Nephron progenitor cell (in vitro differentiated cells): ENCODE data around the gene EXOC3L1.

ENCODE experiments used
- DNase-seq: peaks from one replicate; pipeline ENCODE4 v3.0.0; 2021
- H3K27ac Mint-ChIP-seq: 2 replicates; pipeline ENCODE4 v1.8.0; 2021; ENCODE audit warnings: mild to moderate bottlenecking, moderate library complexity, mixed read lengths
- H3K27me3 Mint-ChIP-seq: 2 replicates; pipeline ENCODE4 v1.8.0; 2021; ENCODE audit warnings: mild to moderate bottlenecking, low read depth, mixed read lengths; ENCODE audit not compliant: poor library complexity
- H3K36me3 Mint-ChIP-seq: 2 replicates; pipeline ENCODE4 v1.8.0; 2021; ENCODE audit warnings: low read depth, mixed read lengths
- H3K4me1 Mint-ChIP-seq: 2 replicates; pipeline ENCODE4 v1.8.0; 2021; ENCODE audit warnings: mixed read lengths
- H3K4me3 Mint-ChIP-seq: 2 replicates; pipeline ENCODE4 v1.8.0; 2021; ENCODE audit warnings: mild to moderate bottlenecking, moderate library complexity, mixed read lengths
- H3K9me3 Mint-ChIP-seq: 2 replicates; pipeline ENCODE4 v1.8.0; 2021; ENCODE audit warnings: mild to moderate bottlenecking, moderate library complexity, mixed read lengths
- CTCF ChIP-seq: fragments of 200-600 bp; sonication (generic); IDR thresholded peaks from 2 replicates; pipeline ENCODE4 v1.5.0; 2021; ENCODE audit warnings: antibody characterized with exemption

Gene EXOC3L1

DNA sequence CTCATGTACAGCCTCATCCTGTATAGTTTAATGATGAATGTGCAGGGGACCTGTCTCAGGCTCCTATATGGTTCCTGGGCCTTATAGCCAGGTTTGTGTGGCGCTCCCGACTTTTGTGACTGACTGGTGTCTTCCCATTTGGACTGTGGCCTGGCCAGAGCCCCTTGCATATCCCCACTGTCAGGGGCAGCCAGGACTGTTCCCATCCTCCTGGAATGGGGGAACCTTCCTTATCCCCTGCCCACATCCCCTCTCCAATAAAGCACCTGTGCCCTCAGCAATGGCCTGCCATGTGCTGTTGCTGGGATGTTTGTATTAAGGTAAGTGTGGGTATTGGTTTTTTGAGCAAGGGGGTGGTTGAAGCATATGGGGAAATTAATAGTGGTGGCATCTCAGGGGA lies 41.7 kb downstream of the EXOC3L1 start:
- DNase-seq, result no peak
- Mint-ChIP-seq H3K36me3 (peaks cover 38% of the 10 kb centered on the region), H3K27me3 (peaks cover 41% of the 10 kb centered on the region), H3K9me3 (no peaks in the 10 kb centered on the region), H3K4me3 (peak overlapping the region; percentile 10), H3K4me1 (peaks cover 4% of the 10 kb centered on the region), H3K27ac (no peak overlapping the region)
- TF ChIP-seq CTCF, result no peak

- no peak overlapping the region for H3K4me3 Mint-ChIP-seq
- no peaks in the 10 kb centered on the region for H3K9me3 Mint-ChIP-seq
- peaks cover 34% of the 10 kb centered on the region for H3K27me3 Mint-ChIP-seq
- no peak for TF ChIP-seq CTCF
- no peak overlapping the region for H3K27ac Mint-ChIP-seq
- peaks cover 4% of the 10 kb centered on the region for H3K4me1 Mint-ChIP-seq
- no peak for DNase-seq
- H3K36me3 Mint-ChIP-seq, result peaks cover 45% of the 10 kb centered on the region
Observed at GRCh38 chr16:67147437-67148140, 42.3 kb downstream of the EXOC3L1 start.

- H3K9me3 Mint-ChIP-seq, result no peaks in the 10 kb centered on the region
- H3K4me3 Mint-ChIP-seq, result no peak overlapping the region
- no peak overlapping the region for H3K27ac Mint-ChIP-seq
- no peak for DNase-seq
- TF ChIP-seq CTCF, result no peak
- peaks cover 26% of the 10 kb centered on the region for H3K27me3 Mint-ChIP-seq
- H3K36me3 Mint-ChIP-seq, result peaks cover 52% of the 10 kb centered on the region
- H3K4me1 Mint-ChIP-seq, result peaks cover 4% of the 10 kb centered on the region
Observed at GRCh38 chr16:67146523-67147357, 43.2 kb downstream of the EXOC3L1 start.

- H3K27me3 Mint-ChIP-seq, result peaks cover 16% of the 10 kb centered on the region
- no peak overlapping the region for H3K4me3 Mint-ChIP-seq
- H3K4me1 Mint-ChIP-seq, result no peaks in the 10 kb centered on the region
- TF ChIP-seq CTCF, result no peak
- no peak overlapping the region for H3K27ac Mint-ChIP-seq
- peaks cover 59% of the 10 kb centered on the region for H3K36me3 Mint-ChIP-seq
- no peaks in the 10 kb centered on the region for H3K9me3 Mint-ChIP-seq
- DNase-seq, result no peak
Observed at GRCh38 chr16:67145746-67146145, 44.2 kb downstream of the EXOC3L1 start.

DNA sequence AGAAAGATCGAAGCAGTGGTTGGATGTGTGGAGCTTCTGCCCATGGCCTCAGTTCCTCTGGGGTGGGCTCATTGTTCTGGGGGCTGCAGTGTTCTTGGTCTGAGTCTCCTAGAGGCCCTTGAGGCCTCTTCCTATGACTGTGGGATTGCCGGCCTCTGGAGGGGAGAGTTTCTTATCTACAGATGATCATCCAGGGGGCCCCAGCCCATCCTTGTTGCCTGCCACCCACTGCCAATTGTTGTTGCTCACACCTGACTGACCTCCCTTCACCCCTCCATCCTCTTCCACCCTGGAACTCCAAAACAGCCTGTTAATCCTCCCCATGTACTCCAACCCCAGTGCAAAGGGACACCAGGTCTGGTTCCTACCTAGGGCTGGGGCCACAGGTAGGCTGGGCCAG lies 45.0 kb downstream of the EXOC3L1 start:
- H3K4me1 Mint-ChIP-seq, result no peaks in the 10 kb centered on the region
- TF ChIP-seq CTCF, result no peak
- no peak overlapping the region for H3K4me3 Mint-ChIP-seq
- H3K36me3 Mint-ChIP-seq, result peaks cover 67% of the 10 kb centered on the region
- no peak for DNase-seq
- peaks cover 14% of the 10 kb centered on the region for H3K27me3 Mint-ChIP-seq
- no peaks in the 10 kb centered on the region for H3K9me3 Mint-ChIP-seq
- H3K27ac Mint-ChIP-seq, result no peak overlapping the region
